NCI-H526 (cell line): ENCODE measurements around the gene FKBP9.
"Not testable (repeated sequence)": the region's sequence is repeated elsewhere in the genome, so short reads cannot be mapped to it uniquely, and the experiment has no call there.

Experiments
- DNase-seq, 2 experiments: peaks; one replicate each; lab custom pipeline; 2025; lab: John Stamatoyannopoulos, UW

FKBP9 gene

GRCh38 chr7:32957326-32958045 is at the start of gene FKBP9:
TSS of gene FKBP9 (plus strand) at chr7:32957440. CDS start at chr7:32957574, 134 bp downstream.
- DNase-seq, result peak; percentile 45 to 92

- DNase-seq, result no peak
Measured at GRCh38 chr7:32910195-32910594, 47.0 kb upstream of the FKBP9 start.

- DNase-seq, result no peak
Measured at GRCh38 chr7:32914184-32914583, 43.1 kb upstream of the FKBP9 start.

GRCh38 chr7:32915041-32915536 is 42.2 kb upstream of the FKBP9 start:
- no peak for DNase-seq

GRCh38 chr7:32916006-32916405 is 41.2 kb upstream of the FKBP9 start:
- no peak for DNase-seq

- not testable (repeated sequence) for DNase-seq
Measured at GRCh38 chr7:32916994-32917393, 40.2 kb upstream of the FKBP9 start.

GRCh38 chr7:32921896-32922295 is 35.3 kb upstream of the FKBP9 start:
- DNase-seq, result no peak

GRCh38 chr7:32928785-32929298 is 28.4 kb upstream of the FKBP9 start:
- no peak for DNase-seq

GRCh38 chr7:32929430-32930143 is 27.7 kb upstream of the FKBP9 start:
- DNase-seq, result no peak

- no peak for DNase-seq
Measured at GRCh38 chr7:32930378-32930777, 26.9 kb upstream of the FKBP9 start.

GRCh38 chr7:32935558-32935957 is 21.7 kb upstream of the FKBP9 start:
- no peak for DNase-seq

- no peak for DNase-seq
Measured at GRCh38 chr7:32936689-32937088, 20.6 kb upstream of the FKBP9 start.

GRCh38 chr7:32937344-32938174 is 19.7 kb upstream of the FKBP9 start:
- peak in 1 of 2 experiments; percentile 21 for DNase-seq

- no peak for DNase-seq
Measured at GRCh38 chr7:32941181-32941580, 16.1 kb upstream of the FKBP9 start.

GRCh38 chr7:32941681-32942414 is 15.4 kb upstream of the FKBP9 start:
- peak; percentile 97 to 98 for DNase-seq

- DNase-seq, result peak; percentile 69 to 91
Measured at GRCh38 chr7:32942415-32943251, 14.6 kb upstream of the FKBP9 start.

GRCh38 chr7:32943252-32944030 is 13.8 kb upstream of the FKBP9 start:
- no peak for DNase-seq

GRCh38 chr7:32947420-32947983 is 9.7 kb upstream of the FKBP9 start:
- no peak for DNase-seq

- DNase-seq, result no peak
Measured at GRCh38 chr7:32948202-32948601, 9.0 kb upstream of the FKBP9 start.
